ENCODE measurements around the gene AKR1B15. TPM values are rescaled to one million over a fixed set of nuclear protein-coding genes. Genes with fewer than 3 reads are reported as not detected.
"Not testable (repeated sequence)": the region's sequence is repeated elsewhere in the genome, so short reads cannot be mapped to it uniquely, and the experiment has no call there.

Gene AKR1B15
- total and polyA plus RNA-seq, 11 donors, result not detected

DNA sequence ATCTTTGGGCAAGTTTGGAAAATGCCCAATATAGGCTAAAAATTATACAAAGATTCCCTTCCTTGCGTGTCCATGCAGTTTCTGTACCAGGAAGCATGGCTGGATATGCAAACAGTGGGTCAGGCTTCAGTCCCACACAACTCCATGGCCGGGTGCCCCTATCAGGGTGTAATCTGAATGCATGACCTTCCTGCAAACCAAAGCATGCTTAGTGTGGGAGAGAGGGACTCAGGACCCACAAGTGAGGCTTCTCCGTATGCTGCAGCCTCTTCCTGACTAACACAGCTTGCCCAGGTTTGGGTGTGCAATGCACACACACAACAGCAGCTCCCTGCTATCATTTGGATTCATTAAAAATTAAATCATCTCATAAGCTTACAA is 13.0 kb upstream of the AKR1B15 start:
- peaks cover 0 to 8% (median 0%) of the 10 kb centered on the region in 12 donors for H3K4me1 ChIP-seq
- 56 to 73% (median 70%) methylated on average over 3 of the region's 3 CpGs for WGBS, 4 donors
- TF ChIP-seq, protein P1, sequence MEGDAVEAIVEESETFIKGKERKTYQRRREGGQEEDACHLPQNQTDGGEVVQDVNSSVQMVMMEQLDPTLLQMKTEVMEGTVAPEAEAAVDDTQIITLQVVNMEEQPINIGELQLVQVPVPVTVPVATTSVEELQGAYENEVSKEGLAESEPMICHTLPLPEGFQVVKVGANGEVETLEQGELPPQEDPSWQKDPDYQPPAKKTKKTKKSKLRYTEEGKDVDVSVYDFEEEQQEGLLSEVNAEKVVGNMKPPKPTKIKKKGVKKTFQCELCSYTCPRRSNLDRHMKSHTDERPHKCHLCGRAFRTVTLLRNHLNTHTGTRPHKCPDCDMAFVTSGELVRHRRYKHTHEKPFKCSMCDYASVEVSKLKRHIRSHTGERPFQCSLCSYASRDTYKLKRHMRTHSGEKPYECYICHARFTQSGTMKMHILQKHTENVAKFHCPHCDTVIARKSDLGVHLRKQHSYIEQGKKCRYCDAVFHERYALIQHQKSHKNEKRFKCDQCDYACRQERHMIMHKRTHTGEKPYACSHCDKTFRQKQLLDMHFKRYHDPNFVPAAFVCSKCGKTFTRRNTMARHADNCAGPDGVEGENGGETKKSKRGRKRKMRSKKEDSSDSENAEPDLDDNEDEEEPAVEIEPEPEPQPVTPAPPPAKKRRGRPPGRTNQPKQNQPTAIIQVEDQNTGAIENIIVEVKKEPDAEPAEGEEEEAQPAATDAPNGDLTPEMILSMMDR (IDR thresholded peaks at IDR 0.05), result no peak
- no peak for TF ChIP-seq POLR2A (IDR thresholded peaks at IDR 0.05)
- no peak overlapping the region for H3K4me3 ChIP-seq
- no peak for ATAC-seq
- H3K27me3 ChIP-seq, result peaks cover 0 to 3% (median 0%) of the 10 kb centered on the region in 9 donors
- no peak for DNase-seq
- intact Hi-C loops (cut with DNase I), result no loop called here
- H3K27ac ChIP-seq, result no peak overlapping the region
- H3K9me3 ChIP-seq, result no peaks in the 10 kb centered on the region
- no peaks in the 10 kb centered on the region for H3K36me3 ChIP-seq

DNA sequence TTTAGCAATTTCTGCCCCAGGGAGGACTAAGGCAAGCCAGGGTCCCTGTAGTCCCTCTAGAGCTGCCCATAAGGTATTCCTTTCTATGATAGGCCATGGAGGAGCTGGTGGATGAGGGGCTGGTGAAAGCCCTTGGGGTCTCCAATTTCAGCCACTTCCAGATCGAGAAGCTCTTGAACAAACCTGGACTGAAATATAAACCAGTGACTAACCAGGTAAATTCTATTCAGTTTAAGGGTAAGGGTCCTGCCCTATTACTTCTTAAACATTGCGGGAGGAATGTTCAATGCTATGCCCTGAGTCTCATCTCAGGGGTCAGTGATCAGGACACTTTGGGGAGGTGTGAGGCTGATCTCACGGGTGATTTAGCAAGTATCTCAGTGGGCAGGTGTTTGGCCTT is 12.4 kb upstream of the AKR1B15 start:
- H3K27ac ChIP-seq; DNase-seq; ATAC-seq; H3K27me3 ChIP-seq; H3K9me3 ChIP-seq; intact Hi-C loops (cut with DNase I); H3K4me1 ChIP-seq; H3K4me3 ChIP-seq; H3K36me3 ChIP-seq: not testable (repeated sequence)
- 78 to 93% (median 86%) methylated on average over 3 of the region's 3 CpGs for WGBS, 4 donors

DNA sequence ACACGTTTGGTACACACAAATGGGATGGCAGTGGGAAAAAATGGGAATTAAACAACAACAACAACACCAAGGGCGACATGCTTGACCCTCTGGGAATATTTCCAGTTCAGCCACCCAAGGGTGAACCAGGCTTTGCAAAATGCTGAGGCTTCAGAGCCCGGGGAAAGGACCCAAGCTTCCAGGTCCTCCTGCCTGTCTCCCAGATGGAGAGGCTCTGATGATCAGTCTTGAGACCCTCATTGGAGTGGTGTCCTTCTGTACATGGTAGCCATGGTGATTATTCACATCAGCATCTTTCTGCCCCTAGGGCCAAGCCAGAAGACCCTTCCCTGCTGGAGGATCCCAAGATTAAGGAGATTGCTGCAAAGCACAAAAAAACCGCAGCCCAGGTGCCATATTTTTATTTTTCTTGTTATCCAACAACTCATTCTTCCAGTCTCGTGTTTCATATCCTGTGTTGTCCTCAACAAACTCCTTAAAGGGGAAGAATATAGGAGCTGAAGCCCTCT is 11.6 kb upstream of the AKR1B15 start:
- ATAC-seq; H3K9me3 ChIP-seq; DNase-seq; H3K4me3 ChIP-seq; H3K27me3 ChIP-seq; H3K27ac ChIP-seq; H3K36me3 ChIP-seq; H3K4me1 ChIP-seq; intact Hi-C loops (cut with DNase I): not testable (repeated sequence)
- WGBS, 4 donors, result 69 to 81% (median 75%) methylated on average over 5 of the region's 5 CpGs

DNA sequence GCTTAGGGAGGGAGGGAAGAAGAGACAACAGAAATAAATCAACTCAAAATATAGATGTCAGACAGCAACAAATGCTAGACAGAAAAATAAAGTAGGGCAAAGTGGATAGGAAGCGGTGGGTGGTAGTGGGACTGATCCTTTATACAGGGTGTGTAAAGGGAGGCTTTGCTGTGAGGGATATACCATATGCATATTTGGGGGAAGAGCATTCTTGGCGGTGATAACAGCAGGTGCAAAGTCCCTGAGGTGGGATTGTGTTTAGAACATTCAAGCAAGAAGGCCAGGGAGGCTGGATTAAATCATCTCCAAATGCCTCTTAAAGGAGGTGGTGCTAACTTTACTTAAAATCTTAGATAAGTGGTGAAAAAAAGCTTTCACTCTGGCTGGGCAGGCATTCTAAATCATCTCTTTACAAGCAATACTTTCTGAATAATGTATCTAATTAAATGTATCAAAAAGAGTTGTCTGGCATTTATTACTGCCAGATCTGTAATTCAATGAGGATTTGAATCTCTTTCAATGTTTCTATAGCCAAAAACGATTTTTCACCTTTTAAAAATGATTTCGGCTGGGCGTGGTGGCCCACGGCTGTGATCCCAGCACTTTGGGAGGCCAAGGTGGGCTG is 9.4 kb upstream of the AKR1B15 start:
- DNase-seq, result no peak
- Histone ChIP-seq H3K4me1 (peaks cover 0 to 3% (median 0%) of the 10 kb centered on the region in 12 donors), H3K27ac (no peak overlapping the region), H3K36me3 (no peaks in the 10 kb centered on the region), H3K4me3 (no peak overlapping the region), H3K27me3 (peaks cover 0 to 5% (median 0%) of the 10 kb centered on the region in 9 donors), H3K9me3 (no peaks in the 10 kb centered on the region)
- ATAC-seq, result no peak
- WGBS, 4 donors, result 74 to 88% (median 85%) methylated on average over 6 of the region's 6 CpGs
- intact Hi-C loops (cut with DNase I), result loop anchor here in 1 of 10 donors (10.0 kb wide), 1 partner anchor 105 kb away; no protein-coding TSS in a partner anchor
- TF ChIP-seq POLR2A (IDR thresholded peaks at IDR 0.05), result no peak
- TF ChIP-seq, protein P1 (IDR thresholded peaks at IDR 0.05), result no peak

DNA sequence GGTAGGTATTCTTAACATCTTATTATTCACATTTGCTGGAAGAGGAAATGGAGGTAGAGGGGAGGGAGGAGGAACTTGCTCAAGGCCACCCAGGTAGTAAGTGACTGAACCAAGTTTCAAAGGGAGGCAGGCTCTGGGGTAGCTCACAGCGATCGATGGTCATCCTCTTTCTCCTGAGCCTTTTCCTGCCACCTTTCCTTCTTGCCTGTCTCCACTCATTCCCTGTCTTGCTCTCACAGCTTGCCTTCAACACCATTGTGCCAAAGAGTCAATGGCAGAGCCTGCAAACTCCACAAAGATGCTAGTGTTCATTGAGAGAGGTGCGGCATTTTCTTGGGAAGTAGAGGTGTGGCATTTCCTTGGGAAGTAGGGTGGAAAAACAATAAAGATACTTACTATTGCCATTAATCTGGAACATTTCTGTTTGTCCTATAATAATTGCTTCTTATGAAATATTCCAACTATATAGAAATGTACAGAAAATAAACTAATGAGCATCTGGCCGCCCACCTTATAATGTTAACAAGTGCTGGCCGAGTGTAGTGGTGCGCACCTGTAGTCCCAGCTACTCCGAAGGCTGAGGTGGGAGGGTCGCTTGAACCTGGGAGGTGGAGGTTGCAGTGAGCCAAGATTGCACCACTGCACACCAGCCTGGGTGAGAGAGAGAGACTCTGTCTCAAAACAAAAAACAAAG is 7.3 kb upstream of the AKR1B15 start:
- H3K27ac ChIP-seq, H3K36me3 ChIP-seq, ATAC-seq, H3K4me3 ChIP-seq, DNase-seq, H3K4me1 ChIP-seq, H3K27me3 ChIP-seq, H3K9me3 ChIP-seq: not testable (repeated sequence)
- 84 to 92% (median 89%) methylated on average over 8 of the region's 8 CpGs for WGBS, 4 donors
- intact Hi-C loops (cut with DNase I), result loop anchor here in 1 of 10 donors (10.0 kb wide), 1 partner anchor 107 kb away; no protein-coding TSS in a partner anchor

All from heart left ventricle (tissue), 16 donors.